Measurements from ENCODE around the gene NSMCE1. TPM values are rescaled to one million over a fixed set of nuclear protein-coding genes. Genes with fewer than 3 reads are reported as not detected.

Gene NSMCE1
- total RNA-seq, 1 experiment from 2014 or later = 19.3 TPM

DNA sequence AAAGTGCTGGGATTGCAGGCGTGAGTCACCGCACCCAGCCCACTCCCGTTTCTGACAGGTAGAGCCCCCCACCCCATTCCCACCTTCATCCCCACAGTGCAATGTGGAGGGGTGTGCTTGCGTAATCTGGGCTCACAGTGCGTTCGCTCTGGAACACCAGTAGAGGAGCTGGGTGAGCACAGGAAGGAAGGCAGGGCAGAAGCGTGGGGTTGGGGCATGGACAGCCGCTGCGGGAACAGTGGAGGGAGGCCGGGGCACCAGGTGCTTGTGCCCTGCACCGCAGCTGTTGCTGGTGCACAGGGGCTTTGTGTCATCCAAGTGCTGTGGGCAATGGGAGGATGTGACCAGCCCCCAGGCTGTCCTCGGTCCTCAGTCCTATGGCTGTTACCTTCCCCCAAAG is 40.5 kb downstream of the NSMCE1 start:
- H3K36me3 Mint-ChIP-seq (ENCODE audit: insufficient read depth in 1 of 3, low read depth in 3 of 3) = 0 out of 7 replicates have a peak, but pooled peaks cover 0 to 2% (median 0%) of the 10 kb centered on the region in 3 experiments
- Histone ChIP-seq H3K14ac (ENCODE audit: insufficient read depth, low read length) (no peak overlapping the region), H2BK120ac (ENCODE audit: low read depth, low read length, poor library complexity, severe bottlenecking) (no peak overlapping the region), H3K27me3 (ENCODE audit: insufficient read depth, low read length) (no peaks in the 10 kb centered on the region), H3K23me2 (ENCODE audit: insufficient read length, low read depth, low read length, poor library complexity, severe bottlenecking) (no peaks in the 10 kb centered on the region), H4K5ac (ENCODE audit: insufficient read length, low read depth, low read length) (no peak overlapping the region), H3K4me2 (ENCODE audit: insufficient read depth, insufficient read length, low read length) (no peak overlapping the region), H3K9me3 (ENCODE audit: control insufficient read depth, low read depth, low read length) (no peaks in the 10 kb centered on the region), H4K20me1 (ENCODE audit: control insufficient read depth, insufficient read depth, insufficient read length) (no peaks in the 10 kb centered on the region), H3K79me1 (ENCODE audit: insufficient read depth, low read depth, low read length, poor library complexity, severe bottlenecking) (no peaks in the 10 kb centered on the region), H3K79me2 (ENCODE audit: insufficient read depth, low read length) (no peaks in the 10 kb centered on the region), H3K9ac (ENCODE audit: extremely low read depth, insufficient read length, low read length) (no peak overlapping the region), H3K56ac (ENCODE audit: insufficient read length, low read depth, low read length) (no peak overlapping the region), H2AFZ (ENCODE audit: low read length) (no peak overlapping the region), H3K23ac (ENCODE audit: insufficient read length, low read depth, low read length) (no peak overlapping the region), H3T11ph (ENCODE audit: low read length) (no peak overlapping the region), H4K8ac (replicated peaks; ENCODE audit: insufficient read length, low read depth, low read length) (no peak overlapping the region), H2BK20ac (ENCODE audit: low read depth, low read length, poor library complexity, severe bottlenecking) (no peak overlapping the region), H3K4me1 (ENCODE audit: insufficient read depth, low read length) (no peaks in the 10 kb centered on the region), H2AK5ac (ENCODE audit: insufficient read length, low read length) (no peak overlapping the region), H2BK5ac (ENCODE audit: insufficient read length, low read length) (no peak overlapping the region), H4K91ac (ENCODE audit: insufficient read length, low read depth, low read length) (no peak overlapping the region), H3K4ac (ENCODE audit: low read depth, low read length) (no peak overlapping the region), H3K18ac (ENCODE audit: insufficient read length, low read depth, low read length) (no peak overlapping the region), H2BK15ac (ENCODE audit: low read depth, low read length) (no peak overlapping the region), H2BK12ac (ENCODE audit: insufficient read length, low read depth, low read length) (no peak overlapping the region), H3K27ac (ENCODE audit: insufficient read length, low read depth, low read length) (no peak overlapping the region)
- H3K4me3 Mint-ChIP-seq = no peak overlapping the region
- TF ChIP-seq, protein P1, sequence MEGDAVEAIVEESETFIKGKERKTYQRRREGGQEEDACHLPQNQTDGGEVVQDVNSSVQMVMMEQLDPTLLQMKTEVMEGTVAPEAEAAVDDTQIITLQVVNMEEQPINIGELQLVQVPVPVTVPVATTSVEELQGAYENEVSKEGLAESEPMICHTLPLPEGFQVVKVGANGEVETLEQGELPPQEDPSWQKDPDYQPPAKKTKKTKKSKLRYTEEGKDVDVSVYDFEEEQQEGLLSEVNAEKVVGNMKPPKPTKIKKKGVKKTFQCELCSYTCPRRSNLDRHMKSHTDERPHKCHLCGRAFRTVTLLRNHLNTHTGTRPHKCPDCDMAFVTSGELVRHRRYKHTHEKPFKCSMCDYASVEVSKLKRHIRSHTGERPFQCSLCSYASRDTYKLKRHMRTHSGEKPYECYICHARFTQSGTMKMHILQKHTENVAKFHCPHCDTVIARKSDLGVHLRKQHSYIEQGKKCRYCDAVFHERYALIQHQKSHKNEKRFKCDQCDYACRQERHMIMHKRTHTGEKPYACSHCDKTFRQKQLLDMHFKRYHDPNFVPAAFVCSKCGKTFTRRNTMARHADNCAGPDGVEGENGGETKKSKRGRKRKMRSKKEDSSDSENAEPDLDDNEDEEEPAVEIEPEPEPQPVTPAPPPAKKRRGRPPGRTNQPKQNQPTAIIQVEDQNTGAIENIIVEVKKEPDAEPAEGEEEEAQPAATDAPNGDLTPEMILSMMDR (conservative IDR thresholded peaks at IDR 0.05) = no peak
- peaks cover 2 to 5% of the 10 kb centered on the region in 2 experiments; a peak in 2 of 4 replicates for H3K4me1 Mint-ChIP-seq
- WGBS (ENCODE audit: extremely low coverage, insufficient read length, low lambda C conversion rate) = no CpG with 5 or more reads among the region's 12 CpGs
- DNase-seq = no peak
- H3K9me3 Mint-ChIP-seq = no peaks in the 10 kb centered on the region
- H3K27me3 Mint-ChIP-seq (ENCODE audit: low read depth) = no peaks in the 10 kb centered on the region
- no peak overlapping the region for H3K27ac Mint-ChIP-seq

All from H9 (cell line).